ENCODE results near the gene JAK1.

DNA sequence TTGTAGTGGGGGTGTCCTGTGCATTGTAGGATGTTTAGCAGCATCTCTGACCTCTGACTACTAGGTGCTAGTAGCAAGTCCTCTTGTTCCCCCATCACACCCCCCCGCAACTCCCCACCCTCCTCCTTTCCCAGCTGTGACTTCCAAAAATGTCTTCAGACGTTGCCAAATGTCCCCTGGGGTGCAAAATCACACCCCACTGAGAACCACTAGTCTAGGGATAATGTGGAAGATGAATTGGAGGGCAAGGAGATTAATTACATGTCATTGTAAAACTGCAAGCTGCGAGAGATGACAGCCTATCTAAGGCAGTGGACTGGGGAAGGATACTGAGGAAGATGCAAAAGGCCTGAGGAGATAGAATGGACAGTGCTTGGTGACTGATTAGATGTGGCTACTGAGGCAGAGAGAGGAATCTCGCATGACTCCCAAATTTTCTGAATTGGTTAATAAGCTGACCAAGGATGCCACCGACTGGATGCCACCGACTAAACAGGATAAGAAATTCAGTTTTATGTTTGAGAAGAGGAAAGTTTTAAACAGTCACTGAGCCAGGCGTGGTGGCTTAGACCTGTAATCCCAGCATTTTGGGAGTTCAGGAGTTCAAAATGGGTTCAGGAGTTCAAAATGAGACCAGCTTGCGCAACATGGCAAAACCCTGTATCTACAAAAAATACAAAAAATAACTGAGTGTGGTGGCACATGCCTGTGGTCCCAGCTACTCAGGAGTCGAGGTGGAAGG, 3.1 kb upstream of the JAK1 start:
- TF ChIP-seq, protein P1, sequence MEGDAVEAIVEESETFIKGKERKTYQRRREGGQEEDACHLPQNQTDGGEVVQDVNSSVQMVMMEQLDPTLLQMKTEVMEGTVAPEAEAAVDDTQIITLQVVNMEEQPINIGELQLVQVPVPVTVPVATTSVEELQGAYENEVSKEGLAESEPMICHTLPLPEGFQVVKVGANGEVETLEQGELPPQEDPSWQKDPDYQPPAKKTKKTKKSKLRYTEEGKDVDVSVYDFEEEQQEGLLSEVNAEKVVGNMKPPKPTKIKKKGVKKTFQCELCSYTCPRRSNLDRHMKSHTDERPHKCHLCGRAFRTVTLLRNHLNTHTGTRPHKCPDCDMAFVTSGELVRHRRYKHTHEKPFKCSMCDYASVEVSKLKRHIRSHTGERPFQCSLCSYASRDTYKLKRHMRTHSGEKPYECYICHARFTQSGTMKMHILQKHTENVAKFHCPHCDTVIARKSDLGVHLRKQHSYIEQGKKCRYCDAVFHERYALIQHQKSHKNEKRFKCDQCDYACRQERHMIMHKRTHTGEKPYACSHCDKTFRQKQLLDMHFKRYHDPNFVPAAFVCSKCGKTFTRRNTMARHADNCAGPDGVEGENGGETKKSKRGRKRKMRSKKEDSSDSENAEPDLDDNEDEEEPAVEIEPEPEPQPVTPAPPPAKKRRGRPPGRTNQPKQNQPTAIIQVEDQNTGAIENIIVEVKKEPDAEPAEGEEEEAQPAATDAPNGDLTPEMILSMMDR (IDR thresholded peaks at IDR 0.05), result no peak
- no peak for TF ChIP-seq POLR2A (IDR thresholded peaks at IDR 0.05)
